ENCODE results near the gene SERPINB1.

The SERPINB1 gene

GRCh38 chr6:2844008-2844407 lies 2.3 kb upstream of the SERPINB1 start:
- no peak for DNase-seq

DNA sequence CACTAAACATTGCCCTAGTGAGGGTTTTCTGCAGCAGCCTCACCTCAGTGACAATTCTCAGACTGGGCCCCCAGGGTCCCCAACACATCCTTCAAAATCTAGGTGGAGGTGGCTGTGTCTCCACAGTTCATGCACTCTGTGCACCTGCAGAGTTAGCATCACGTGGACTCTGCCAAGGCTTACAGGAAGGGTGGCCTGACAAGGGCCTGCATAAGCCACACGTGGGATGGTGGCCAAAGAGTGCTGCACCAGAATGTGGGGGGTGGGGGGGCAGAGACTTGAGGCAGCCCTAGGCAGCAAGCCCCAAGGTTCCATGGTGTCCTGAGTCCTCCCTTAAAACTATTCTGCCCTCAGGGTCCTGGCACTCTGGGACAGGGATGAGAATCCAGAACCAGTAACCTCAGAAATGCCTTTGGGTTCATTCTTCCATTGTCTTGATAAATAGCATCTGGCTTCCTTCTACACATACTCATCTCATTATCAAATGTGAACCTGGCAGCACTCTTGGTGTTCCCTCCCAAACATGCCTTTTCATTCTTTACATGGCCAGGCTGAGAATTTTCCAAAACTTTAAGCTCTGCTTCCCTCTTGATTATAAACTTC lies 1.6 kb upstream of the SERPINB1 start:
- DNase-seq: no peak

DNA sequence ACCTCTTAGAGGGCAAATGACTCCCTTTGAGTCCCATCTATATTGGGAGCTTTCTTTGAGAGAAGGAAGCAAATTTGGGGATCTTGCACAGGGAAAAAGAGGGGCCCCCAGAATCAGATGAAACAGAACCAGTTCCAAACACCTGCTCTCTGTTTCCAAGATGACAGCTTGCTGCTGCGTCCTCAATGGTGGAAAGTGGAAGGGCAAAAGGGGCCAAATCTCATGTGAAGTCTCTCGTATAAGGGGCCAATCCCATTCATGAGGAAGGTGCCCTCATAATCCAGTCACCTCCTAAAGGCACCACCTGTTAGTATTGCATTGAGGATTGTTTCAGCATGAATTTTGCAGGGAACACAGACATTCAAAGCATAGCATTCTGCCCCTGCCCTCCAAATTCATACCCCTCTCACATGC lies 483 bp upstream of the SERPINB1 start:
- DNase-seq: no peak

DNA sequence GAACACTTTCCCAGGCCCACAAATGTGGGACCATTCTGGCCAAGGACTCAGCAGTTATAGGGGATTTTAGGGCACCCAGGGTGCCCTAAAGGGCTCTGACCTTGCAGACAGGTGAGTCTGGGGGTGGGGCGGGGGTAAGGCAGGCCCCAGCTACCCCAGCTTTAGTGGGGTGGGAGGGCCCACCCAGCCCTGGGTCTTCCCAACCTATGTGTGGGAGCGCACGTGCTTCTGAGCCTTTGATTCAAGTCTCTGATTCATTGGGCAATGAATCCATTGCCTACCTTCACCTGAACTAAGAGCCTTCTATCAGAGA lies 958 bp downstream of the SERPINB1 start:
- peak; percentile 49 for DNase-seq

GRCh38 chr6:2839982-2840748 lies 1.5 kb downstream of the SERPINB1 start:
- peak; percentile 64 for DNase-seq

DNA sequence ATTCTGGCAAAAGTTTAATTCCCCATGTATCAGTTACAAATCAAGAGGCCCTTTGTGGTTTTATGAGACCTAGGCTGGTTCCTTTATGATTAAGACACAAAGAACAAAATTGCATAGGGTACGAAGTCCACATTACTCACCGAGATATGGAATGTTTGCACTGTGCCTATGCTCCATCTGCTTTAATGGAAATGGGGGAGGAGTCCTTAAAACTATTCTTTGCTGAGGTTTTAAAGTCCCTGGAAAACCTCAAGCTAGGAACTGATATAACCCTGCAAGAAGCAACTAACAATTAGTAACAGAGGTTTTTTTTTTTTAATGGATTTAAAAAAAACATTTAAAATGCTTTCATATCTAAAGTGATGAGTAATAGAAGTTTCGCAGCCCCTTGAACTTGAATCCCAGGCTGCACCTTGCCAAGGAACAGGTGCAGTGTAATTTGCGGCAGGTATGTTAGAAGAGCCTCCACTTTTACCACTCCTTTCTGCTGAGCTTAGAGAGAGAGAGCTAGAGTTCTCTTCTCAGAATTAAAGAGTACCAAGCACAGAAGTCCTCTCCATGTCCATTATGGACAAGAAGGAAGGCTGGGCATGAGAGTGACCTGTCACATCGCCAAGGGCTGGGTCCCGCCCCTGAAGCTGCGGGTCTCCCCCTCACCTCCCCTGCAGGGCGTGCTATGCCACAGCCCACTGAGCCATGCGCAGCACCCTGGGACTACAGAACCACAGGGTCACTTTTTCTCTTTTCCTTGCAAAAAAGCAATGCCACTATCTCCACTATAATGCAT lies 2.3 kb downstream of the SERPINB1 start:
- DNase-seq: peak; percentile 93

- no peak for DNase-seq
Observed at GRCh38 chr6:2838251-2838650, 3.4 kb downstream of the SERPINB1 start.

DNA sequence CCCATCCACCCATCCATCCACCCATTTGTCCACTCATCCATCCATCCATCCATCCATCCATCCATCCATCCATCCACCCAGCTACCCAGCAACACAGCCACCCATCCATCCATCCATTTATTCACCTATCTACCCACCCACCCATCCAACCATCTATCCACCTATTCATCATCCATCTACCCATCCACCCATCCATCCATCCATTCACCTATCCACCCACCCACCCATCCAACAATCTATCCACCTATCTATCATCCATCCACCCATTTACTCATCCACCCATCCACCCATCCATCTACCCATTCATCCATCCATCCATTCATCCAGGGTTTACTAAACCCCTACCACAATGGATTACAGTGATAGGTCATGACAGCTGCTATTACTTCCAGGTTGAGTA lies 7.4 kb downstream of the SERPINB1 start:
- DNase-seq: no peak

DNA sequence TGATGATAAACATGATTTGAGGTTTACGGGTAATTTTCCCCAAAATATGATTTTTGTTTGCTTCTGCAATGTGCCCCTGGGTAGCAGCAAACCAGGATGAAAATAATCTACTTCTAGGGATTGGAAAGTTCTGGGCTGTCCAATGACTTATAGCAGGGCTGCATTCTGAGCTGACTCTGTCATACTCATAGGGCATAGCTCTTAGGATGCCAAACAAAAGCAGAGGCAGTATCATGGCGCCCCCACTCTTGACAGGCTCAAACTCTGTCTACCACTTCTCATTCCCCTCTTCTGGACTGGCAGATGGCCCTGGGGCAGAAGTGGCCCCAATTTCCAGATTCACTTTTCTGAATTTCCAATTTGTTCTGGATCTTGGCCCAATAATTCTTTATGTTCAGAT lies 10.3 kb downstream of the SERPINB1 start:
- no peak for DNase-seq

DNA sequence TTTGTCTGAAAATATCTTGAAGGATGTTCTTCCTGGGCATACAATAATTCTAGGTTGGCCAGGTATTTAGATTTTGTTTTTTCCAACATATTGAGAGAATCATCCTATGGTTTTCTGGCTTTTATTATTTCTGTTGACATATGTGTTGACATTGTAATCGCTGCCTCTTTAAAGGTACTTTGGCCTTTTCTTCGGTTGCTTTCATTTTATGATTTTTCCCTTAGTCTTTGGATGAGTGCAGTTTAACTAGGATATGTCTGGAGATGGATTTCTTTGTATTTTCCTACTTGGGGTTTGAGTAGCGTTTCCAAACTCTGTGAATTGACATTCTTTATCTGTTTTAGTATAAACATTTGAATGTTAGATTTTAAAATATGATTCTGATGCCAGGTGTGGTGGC lies 11.5 kb downstream of the SERPINB1 start:
- DNase-seq: peak; percentile 25

DNA sequence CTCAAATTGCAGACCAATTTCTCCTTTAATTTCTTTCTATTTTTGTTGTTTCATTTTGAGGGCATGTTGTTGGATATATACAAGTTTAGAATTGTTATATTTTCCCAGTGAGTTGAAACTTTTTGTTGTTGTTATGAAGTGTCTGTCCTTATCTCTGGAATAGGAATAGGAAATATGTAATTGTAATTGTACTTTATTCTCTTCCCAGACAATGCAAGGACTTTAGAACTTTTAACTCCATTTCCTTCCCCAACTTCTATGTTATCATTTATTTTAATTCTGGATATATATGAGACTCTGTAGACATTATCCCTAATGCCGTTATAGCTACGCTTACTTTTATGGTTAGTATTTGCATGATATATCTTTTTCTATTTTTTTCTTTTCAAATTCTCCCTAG lies 12.4 kb downstream of the SERPINB1 start:
- no peak for DNase-seq

DNA sequence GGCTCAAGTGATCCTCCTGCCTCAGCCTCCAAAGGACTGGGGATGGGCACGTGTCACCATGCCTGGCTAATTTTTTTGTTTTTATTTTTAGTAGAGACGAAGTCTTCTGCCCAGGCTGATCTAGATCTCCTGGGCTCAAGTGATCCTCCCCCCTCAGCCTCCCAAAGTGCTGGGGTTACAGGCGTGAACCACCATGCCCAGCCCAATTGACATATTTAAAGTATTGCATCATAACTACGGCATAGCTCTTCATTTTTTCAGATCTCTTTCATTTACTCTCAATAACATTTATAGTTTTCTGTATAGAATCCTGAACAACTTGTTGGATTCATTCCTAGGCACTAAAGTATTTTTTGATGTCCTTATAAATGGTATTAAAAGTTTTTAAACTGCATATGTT lies 13.0 kb downstream of the SERPINB1 start:
- no peak for DNase-seq

DNA sequence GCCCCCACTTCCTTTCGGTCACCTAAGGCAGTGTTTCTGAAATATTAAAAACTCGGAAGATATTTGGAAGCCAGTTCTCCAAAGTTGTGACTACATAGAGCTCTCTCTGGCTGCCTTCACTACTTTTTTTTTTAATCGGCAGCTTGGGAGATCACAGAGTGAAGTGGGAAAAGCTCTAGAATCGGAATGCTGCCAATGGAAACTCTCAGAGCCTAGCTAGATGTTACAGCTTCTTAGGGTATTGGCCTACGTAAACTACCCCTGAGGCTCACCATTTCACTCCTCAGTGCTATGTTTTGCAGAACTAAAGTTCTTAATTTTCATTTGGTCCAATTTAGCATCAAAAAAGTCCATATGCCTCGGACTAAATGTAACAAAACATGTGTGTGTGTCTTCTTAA lies 14.5 kb downstream of the SERPINB1 start:
- no peak for DNase-seq

GRCh38 chr6:2826131-2826530 lies 15.5 kb downstream of the SERPINB1 start:
- no peak for DNase-seq

- DNase-seq: no peak
Observed at GRCh38 chr6:2823104-2823850, 18.4 kb downstream of the SERPINB1 start.

DNA sequence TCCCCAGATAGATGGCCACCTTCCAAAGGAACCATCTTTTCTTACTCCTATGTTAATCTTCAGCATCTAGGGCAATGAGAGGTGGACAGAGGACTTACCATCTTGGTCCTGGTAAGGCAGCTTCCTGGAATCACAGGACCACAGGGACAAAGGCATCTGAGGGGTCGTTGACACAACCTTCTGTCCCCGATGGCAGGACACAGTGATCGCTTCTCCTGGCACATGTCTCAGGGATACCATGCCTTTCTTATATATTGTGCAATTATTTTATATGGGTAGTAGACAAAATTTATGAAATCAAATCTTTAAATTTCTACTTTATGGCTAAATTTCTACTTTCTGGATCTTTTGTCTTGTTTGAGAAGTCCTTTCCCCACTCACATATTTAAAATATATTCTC lies 20.1 kb downstream of the SERPINB1 start:
- no peak for DNase-seq

DNA sequence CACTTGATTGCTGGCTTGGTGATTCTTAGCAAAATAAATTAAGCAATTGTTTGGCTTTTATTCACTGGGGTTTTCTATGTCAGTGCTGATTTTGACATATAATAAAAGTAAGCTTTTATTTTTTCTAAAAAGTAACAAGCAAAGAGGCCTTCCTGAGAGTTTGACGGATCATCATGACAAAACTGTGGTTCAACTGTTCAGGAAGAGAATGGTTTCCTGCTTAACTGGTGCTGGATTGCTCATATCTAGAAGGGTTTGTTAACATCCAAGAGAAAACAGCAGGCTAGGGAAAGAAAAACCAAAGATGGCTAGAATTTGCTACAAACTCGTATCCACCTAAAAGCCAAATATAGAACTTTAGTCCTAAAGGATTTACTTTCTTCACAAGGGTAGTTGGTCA lies 21.2 kb downstream of the SERPINB1 start:
- no peak for DNase-seq

DNA sequence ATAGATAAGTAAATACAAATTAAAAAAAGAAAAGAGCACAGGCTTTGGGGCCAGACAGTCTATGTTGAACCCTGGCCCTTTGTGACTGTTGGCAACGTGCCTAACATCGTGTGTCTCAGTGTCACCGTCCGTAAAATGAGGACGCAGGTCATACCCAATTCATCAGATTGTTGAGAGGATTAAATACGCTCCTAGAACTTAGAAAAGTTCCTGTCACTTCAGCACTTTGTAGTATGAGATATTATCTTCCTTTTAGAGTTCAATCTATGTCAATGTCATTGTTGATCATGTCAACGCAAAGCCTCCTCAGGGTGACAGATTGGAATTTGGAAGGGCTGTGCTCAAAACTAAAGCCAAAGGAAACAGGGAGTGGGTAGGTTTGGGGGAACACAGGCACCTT lies 21.7 kb downstream of the SERPINB1 start:
- no peak for DNase-seq

DNA sequence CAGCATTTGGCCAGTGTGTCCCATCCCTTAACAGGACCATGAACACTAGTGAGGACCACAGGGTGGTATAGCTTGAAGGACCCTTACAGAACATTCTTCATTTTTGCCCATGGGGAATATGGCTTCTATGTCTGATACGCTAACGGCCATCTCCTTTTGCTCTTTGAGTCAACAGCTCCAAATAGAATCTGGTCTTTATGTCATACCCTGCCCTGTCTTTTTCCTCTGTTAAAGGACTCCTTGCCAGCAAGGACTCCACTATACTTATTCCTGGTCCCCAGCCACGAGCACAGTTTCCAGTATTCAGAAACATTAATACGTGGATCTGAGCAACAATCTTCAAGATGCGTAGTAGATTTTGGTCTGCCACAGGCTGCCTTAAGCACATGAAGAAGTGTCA lies 22.5 kb downstream of the SERPINB1 start:
- DNase-seq: no peak

DNA sequence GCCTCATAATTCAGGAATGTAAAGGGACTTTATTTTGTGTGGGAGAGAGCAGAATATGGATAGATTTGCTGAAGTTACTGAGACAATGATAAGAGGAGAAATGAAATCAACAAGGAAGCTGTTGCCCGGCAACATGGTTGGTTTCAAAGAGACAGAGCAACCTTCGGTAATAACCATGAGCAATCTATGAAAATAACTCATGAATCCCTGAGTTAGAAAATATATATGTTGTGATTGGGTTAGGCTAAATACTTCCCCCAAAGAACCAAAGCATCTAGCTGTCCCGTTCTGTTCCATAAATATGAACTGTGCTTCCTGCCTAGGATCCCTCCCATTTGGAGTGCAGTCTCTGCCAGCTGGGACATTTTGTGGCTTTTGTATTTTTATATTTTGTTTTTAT lies 23.1 kb downstream of the SERPINB1 start:
- DNase-seq: peak; percentile 44

DNA sequence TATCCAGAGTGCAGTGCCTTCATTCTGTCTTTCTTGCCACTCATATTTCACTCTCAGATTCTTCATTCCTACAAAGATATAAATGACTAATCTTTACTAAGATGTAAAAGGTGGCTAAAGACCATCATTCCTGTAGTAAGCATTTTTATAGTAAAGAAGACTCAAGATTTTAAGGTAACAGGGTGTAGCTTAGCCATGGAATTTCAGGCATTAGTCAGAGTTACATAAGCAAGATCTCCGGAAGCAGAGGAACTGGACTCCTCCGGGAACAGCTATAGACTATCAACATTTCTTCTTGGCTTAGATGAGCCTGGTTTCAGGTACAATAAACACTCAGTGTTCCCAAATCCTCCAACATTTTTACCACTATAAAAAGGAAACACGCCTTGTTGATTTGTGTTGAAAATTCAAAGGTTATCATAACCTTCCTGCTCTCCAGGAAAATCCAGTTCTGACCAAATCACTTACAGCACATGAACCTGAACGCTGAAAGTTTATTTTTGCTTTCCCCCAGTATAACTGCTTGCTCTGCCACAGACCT lies 23.7 kb downstream of the SERPINB1 start:
- DNase-seq: no peak

GRCh38 chr6:2816158-2816557 lies 25.5 kb downstream of the SERPINB1 start:
- DNase-seq: no peak

DNA sequence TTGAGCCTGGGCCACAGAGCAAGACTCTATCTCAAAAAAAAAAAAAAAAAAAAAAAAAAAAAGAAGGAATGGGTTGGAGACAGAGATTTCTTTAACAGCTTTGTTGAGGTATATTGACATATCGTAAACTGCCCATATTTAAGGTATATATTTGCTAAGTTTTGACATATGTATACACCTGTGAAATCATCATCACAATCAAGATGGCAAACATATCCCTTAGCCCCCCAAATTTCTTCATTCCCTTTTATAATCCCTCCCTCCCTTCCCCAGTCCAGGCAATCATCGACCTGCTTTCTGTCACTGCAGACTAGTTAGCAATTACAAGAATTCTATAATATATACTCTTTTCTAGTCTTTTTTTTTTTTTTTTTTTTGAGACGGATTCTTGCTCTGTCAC lies 29.0 kb downstream of the SERPINB1 start:
- DNase-seq: no peak
